CD4-positive, alpha-beta T cell treated with Interleukin-10 for 1 hour (primary cell): ENCODE results near the gene RAMACL.

Experiments used
- DNase-seq: peaks from one replicate; pipeline ENCODE4 v3.0.0-alpha.2; 2020

RAMACL gene

DNA sequence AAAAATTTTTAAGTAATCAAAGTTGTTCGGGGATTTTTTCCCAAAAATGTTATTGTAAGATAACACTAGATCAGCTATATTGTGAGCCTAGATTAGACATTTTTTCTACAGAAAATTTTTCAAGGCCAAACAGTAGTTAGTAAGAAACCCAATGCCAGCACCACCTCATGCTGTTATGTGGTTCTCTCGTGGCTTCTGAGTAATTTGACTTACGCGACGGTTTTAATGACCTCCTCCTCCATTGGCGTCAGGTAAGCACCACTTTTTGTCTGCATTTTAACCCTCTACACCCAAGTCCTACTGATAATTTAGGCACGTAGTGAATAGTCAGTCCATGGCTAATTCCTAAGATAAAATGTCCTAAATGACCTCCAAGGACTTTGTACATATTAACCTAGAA is 30.9 kb upstream of the RAMACL start:
- DNase-seq, result no peak

DNA sequence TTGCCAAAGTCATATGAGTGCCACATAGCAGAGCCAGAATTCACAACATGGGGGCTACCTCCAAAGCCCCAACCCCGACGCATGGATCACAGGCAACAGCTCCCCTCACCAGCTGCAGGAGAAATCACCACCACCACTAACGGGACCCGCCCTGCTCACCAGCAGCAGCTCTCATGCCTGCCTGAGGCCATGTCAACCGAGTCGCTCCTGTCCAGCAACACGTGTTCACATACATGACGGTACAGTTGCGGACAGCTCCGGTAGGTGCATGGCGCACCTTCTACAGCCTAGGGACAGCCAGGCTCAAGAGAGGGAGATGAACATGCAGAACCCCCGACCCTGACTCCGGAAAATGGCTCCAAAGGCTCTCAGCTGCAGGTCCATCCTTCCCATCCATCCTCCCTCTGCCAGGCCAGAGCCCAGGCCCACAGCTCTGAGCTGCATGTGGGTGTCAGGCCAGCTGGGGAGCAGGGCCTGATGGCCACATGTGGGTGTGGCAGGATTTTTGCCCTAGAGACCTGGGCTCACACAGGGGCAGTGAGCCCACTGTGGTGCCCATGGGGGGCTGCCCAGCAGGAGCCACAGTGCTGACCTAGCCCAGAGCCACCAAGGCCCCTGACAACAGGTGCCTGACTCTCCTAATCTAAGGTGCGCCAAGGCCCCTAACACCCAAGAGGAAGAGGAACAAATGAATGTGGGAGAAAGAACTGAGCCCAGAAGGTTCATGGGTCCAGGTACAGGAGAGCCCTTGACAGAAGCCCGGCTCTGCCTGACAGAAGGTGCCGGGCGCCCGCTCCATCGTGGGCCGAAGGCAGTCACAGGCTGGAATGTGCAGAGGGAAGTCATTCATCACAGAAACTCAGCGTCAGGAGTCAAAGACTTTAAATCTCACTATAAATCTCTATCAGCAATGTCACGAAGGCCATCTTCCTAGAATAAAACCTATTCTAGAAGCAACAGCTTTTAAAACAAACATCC is 30.1 kb upstream of the RAMACL start:
- DNase-seq, result no peak

DNA sequence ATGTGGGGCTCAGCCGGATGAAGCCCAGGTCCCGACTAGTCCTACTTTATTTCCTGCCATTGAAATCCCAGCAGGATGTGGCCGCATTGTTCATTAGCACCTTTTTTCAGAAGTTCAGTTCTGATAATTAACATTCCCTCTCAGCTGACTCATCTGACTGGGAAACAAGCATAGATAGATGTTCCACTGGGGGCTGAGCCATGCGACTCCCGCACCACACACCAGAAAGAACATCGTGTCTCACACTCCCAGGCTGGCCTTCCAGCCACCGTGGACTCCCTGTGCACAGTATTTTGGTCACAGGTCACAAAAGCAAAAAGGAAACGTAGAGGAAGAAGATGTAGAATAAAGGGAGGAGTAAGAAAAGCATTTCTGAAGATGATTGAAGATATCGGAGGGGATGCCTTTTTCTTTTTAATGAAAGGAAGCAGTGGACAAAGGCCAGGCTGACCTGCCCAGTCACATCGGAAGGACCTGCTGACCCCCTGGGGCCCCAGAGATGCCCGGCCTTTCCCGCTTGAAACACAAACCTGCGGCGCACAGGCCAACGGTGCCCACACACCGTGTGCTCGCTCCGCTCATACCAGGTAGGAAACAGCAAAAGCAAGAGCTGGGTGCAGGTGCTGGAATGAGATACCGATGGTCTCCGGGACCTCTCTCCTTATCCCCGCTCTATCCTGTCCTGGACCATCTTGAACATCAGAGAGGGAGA is 28.7 kb upstream of the RAMACL start:
- no peak for DNase-seq

DNA sequence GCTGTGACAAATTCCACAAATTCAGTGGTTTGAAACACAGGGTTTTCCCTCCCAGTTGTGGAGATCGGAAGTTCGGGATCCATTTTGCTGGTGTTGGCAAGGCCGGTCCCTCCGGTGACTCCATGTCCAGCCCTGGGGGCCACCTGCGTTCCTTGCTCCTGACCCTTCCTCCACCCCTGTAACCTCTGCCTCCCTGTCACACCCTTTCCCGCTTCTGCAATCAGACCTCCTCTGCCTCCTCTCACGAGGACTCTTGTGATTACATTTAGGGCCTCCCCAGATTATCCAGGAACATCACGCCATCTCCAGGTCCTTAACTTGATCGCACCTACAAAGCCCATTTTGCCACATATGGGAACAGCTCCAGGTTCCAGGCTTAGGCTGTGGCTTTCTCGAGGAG is 28.1 kb upstream of the RAMACL start:
- DNase-seq, result no peak

DNA sequence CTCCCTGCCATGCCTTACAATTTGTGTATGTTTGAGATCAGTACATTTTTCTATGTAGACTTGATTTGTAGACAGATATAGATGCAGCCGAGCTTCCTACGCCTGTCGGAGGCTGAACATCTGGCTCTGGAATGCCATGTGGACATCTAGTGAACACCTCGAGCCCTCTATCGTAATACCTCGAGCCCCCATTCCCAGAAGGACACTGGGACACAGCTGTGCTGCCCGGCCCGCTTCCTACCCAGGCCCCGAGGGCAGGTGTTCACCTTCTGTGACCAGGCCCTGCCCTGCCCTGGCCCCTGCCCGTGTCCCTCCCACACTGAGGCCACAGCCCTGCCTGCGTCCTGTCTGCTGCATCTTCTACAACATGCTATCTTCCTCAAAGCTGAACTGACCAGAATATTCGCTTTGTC is 27.7 kb upstream of the RAMACL start:
- no peak for DNase-seq

DNA sequence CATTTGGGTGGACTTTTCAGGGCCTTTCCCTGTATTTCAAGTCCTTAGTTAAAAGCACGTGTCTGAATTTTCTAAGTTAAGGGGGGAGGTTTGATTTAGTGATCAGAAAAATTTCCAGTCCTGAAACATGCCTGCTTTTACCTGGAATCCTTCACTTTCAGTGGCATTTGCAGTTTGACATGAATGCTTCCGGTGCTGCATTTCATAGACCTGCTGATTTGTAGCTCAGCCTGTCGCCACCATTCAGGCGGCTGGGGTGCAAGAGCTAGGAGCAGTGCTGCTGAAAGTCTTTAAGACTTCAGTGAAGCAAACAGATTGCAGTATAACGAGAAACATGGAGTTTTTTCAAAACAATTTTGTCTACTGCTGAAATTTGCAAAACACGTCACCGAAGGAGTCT is 26.5 kb upstream of the RAMACL start:
- no peak for DNase-seq

DNA sequence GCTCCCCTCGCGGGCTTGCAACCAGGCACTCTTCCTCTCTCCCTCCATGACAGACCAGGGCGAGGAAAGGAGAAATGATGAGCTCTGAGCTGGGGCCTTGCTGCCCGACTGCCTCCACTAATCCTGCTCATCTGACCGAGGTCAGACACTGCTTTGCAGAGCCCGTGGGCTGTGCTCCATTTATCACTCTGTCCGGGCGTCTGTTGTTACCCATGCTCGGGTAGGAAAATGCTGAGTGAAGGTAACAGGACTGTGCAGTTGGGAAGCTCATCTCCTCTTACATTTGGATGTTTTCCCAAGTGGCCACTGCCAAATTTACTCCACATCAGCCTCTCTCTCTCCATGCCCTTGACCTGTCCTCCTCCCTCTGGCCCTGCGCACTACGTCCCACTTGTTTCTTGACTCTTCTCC is 26.0 kb upstream of the RAMACL start:
- DNase-seq, result no peak

DNA sequence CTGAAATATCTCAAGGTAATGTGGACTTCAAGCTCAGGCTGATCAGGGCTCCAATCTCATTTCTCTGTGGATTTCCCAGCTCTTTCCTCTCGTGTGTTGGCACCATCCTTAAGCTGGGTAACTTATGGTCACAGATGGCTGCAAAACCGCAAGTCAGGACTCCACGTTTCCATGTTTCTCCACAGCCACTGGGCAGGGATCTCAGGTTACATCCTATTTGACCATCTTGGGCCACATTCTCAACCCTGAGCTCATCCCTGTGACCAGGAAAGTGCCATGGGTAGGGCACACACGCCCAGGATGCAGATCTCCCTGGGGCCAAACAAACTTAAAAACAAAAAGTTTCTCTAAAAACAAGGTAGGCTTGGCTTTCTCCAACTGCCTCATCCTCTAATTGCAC is 25.2 kb upstream of the RAMACL start:
- DNase-seq, result no peak

DNA sequence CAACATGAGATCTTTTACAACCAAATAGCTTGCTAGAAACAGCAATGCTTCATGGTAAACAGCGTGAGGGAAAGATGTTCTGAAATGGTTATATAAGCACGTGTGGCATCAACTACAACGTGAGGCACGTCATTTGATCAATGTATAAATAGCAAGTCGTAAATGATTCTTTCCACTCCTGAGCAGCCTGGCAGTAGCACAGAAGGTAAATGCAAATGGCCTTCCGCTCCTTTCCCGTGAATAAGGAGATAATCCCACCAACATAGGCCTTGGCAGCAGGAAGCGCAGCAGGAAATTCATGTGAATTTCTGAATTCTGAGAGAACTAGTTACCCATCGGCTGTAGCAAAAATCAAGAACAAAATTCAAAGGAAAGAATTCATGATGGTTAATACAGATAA is 23.6 kb upstream of the RAMACL start:
- no peak for DNase-seq

DNA sequence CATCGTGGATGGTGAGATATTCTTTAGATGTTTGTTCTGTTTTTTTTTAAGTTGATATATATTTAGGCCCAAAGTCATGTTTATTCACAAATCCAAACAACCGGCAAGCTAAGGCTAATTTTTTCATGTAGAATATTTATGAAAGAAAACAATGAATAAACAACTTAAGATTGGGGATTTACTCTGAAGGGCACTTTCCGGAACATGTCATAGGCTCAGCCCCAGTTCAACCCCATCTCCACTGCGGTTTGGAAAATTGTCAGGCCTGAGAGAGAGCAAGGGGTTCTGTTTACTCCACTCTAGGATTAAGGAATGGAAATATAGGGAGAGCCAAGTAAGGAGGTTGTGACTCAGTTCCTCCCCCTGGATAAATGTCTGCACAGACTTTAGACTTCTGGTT is 22.3 kb upstream of the RAMACL start:
- no peak for DNase-seq

DNA sequence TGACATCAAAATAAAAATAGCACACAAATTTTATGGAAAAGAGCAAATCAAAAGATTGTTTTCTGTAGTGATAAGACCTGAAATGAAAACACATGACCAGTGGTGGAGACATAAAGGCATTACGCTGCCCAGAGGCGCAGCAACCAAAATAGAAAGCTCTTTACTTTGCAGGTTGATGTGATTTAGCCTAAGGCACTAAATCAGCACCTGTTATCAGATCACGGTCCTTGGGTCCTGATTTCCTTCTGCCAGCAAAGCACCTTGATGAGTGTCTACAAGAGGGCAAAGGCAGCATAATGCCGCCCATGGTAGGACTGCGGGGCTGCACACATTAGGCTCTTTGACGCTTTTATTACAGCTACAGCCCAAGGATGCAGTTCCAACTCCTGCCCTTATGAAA is 19.3 kb upstream of the RAMACL start:
- DNase-seq, result no peak

DNA sequence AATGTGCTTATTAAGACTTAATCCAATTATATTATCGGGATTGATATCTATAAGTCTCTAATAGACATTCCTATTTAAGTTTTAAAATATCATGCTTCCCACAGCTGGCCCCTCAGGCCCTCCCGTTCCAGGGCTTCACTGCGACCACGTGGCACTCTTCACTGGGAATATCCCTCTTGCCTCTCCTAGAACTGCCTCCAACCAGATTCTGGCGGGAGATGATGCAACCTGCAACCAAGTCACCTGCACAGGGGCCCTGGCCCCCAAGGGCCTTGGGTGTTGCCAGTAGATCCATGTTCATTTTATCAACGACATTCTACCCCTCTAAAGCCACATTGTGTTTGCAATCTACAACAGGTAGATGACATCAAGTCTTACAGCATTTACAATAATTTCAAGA is 18.4 kb upstream of the RAMACL start:
- DNase-seq, result no peak

DNA sequence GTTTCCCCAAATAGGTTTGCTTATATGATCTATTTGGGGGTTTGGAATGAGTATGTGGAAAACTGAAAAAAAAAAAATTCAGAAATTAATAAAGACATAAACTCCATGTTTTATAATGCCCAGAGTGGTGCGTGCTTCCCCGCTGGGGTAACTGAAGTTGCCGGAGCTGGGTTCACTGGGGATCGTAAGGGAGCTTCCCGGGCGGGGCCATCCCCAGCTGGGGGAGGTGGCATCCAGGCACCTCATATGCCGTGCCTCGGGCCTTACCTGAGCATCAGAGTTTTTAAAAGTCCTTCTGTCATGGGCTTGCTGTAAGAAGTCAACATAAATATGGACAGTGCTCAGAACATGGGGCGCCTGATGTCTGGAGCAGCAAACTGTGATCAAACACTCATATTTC is 17.9 kb upstream of the RAMACL start:
- DNase-seq, result no peak

DNA sequence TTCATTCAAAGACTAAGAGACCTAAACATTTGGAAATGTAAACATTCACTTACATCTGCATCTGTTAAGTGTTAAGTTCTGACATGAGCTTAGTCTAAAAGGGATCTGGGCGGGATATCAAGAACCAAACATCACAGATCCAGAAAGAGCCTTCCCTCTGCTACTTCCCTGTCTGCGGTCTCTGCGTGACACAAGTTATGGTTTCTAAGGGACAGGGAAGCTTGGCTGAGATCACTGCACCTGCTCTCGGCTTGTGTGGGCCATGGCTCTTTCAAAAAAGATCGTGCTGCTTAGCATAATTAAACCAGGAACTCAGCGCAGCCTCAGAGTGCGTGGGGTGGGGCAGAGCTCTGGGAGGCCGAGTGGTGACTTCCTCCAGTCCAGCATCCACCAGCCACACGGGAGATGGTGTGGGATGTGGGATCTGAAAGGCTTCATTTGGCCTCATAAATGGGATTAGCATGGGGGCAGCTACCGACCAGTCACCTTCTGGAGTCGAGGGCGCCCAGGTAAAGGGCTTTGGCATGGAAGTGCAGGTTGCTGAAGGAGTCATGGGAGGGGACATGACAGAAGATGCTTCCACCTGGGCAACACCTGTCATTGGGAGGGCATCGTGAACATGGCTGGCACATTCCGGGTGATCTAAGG is 16.7 kb upstream of the RAMACL start:
- DNase-seq, result no peak

DNA sequence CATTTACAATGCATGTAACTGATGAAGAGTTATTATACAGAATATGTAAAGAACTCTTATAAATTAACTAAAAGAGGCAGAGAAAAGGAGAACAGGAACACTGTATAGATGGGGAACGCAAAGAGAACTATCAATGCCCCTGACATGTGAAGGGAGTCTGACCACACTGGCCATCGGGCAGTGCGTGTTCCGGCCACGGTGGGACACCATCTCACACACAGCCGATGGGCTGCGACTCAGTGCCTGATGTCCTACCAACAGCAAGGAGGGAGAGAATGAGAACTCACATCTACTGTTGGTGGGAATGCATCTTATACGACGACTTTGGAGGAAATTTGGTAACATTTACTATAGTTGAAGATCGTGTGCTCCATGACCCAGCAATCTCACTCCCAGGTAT is 15.5 kb upstream of the RAMACL start:
- DNase-seq, result no peak

DNA sequence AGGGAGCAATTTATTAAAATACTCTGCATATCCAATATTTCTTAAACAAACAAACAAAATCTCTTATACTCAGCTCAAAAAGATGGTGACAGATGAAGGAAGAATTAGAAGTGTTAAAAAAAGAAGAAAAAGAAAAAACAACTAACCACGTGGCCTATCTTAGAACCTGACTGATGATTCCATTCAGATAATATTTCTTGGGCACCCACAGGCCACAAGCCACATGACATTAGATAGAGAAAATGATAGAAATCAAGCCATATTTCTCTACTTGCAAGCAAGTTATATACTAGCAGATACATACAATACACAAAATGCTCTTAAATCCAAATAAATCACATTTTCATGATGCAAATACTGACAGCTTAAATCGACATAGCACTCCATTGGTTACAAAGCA is 14.5 kb upstream of the RAMACL start:
- DNase-seq, result no peak

DNA sequence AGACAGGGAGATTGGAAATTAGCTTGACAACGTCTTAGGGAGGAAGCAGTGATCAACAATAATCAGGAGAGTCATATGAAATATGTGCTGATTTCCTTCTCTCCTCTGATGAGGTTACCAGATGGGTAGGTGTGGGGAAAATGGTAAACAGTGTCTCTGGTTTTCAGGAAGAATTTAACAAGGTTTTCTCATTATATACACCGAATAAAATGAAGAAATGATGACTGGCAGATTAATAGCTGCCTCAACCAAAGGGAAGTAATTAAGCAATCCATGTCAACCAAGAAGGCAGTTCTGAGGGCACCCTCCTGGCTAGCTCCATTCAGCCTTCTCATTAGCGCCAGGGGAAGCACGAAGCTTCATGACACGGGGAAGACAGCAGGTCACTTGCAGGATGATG is 12.7 kb upstream of the RAMACL start:
- no peak for DNase-seq

DNA sequence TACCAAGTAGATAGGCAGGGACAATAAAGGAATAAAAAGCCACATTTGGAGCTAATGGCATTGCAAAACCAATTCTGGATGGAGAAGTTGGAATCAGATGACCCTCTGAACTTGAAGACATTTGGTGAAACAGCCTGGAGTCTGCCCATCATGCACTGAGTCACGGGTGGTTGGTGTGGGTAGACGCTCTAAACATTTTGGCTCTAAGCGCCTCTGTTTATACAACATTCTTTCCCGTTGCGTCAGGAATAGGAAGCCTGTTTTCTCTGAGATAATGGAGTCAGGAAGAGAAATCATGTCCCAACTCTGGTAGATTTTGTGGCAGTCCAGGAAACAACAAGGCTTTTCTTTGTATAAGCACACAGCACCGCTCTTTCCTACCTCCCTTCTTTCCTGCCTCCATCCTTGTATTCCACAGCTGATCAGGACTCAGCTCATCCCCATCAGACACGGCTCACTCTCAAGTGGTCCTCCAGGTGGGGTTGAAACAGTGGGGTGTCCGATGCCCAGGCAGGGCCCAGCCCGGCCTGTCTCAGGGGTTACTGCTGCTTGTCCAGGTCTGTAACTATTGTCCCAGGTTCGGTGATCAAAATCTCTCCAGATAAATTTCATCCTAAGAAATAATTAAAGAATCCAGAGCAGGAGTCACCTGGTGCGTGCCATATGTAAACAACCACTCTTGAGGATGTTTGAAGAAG is 12.1 kb upstream of the RAMACL start:
- DNase-seq, result no peak

DNA sequence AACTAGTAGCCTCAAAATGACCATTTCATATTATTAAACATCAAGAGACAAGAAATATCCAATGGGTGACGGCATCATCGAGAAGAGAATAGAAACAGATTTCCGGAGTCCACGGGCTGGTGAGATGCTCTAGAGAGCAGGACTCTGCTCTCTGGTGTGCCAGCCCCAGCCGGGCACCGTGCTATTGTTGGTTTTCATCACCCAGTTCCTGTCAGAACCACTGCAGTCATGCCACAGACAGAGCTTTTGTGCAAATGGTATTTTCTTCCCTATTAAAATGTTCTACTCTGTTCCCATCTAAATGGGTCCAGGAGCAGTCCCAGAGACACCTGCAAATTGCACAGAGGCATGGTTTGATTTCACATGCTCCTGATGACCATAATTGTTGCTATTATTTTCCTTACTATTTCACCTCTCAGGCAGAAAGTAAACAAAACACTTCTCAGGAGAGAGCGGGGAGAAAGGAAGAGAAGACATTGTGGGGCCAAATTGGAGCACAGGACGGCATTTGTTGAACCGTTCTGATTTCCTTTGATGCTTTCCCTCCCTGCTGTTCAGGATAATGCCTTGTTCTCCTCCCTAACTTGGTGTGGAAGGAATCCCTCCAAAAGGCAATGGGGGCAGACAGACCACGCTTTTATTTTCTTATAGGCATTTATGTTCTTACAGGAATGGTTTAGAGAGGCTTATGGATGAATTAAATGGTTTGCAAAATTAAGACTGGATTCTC is 11.4 kb upstream of the RAMACL start:
- DNase-seq, result no peak

DNA sequence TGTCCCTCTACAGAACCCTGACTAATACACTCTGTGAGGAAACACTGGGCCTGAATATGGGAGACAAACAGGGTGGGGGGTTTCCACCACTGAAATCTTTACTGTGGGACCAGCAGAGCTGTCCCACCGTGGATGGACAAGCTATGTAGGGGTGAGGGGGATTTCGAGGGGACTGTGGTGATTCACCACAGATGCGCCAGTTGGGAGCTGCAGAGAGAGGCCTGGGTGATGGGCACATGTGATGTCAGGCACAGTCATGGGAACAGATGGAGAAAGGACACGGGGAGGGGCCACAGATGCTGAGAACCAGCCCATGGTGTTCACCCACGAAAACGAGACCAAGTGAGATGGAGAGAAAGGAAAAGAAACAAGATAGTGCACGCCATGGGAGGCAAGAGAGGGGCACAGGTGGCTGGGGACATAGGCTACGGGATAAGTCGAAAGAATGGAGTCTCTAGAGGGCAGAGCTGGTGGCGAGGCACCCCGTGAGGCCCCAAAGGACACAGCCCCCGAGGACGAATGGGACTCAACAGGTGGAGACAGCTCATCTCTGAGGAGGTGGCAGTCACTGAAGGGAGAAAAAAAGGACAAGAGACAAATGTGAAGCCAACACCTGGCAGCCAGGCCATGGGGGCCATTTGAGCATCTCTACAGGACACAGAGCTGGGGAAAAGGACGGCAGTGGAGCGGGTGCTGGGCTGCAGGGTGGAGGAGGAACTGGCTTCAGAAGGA is 10.5 kb upstream of the RAMACL start:
- DNase-seq, result no peak

DNA sequence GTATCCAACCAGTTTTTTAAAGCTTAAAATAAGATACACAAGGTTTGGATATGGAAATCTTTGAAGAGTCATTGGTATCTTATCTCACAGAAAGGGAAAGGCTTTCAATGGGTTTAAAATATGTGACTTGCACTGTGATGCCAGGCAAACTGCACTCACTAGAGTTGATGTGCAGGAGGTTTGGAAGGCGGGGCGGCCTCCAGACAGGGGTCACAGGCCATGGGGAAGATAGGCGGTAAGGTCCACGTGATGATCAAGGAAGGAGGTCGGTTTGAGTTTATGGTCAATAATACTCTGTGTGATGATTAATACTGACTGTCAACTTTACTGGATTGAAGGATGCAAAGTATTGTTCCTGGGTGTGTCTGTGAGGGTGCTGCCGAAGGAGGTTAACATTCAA is 9.5 kb upstream of the RAMACL start:
- DNase-seq, result no peak
